ENCODE data around the gene DYRK1A.

Gene DYRK1A

GRCh38 chr21:37356706-37357105 lies 9.9 kb upstream of the DYRK1A start:
- TF ChIP-seq, protein P1, sequence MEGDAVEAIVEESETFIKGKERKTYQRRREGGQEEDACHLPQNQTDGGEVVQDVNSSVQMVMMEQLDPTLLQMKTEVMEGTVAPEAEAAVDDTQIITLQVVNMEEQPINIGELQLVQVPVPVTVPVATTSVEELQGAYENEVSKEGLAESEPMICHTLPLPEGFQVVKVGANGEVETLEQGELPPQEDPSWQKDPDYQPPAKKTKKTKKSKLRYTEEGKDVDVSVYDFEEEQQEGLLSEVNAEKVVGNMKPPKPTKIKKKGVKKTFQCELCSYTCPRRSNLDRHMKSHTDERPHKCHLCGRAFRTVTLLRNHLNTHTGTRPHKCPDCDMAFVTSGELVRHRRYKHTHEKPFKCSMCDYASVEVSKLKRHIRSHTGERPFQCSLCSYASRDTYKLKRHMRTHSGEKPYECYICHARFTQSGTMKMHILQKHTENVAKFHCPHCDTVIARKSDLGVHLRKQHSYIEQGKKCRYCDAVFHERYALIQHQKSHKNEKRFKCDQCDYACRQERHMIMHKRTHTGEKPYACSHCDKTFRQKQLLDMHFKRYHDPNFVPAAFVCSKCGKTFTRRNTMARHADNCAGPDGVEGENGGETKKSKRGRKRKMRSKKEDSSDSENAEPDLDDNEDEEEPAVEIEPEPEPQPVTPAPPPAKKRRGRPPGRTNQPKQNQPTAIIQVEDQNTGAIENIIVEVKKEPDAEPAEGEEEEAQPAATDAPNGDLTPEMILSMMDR (IDR thresholded peaks at IDR 0.05; ENCODE audit: insufficient read depth, low read length, poor library complexity, severe bottlenecking), result no peak
- no peaks in the 10 kb centered on the region for H3K27me3 ChIP-seq (replicated peaks; ENCODE audit: control insufficient read depth, insufficient read depth, low read length)
- no peak overlapping the region for H3K4me3 ChIP-seq (replicated peaks; ENCODE audit: low read depth, low read length)
- H3K36me3 ChIP-seq (ENCODE audit: control insufficient read depth, insufficient read depth, low read length), result no peaks in the 10 kb centered on the region
- no peak for DNase-seq (ENCODE audit: extremely low read depth, insufficient read length)

GRCh38 chr21:37357691-37358090 lies 8.9 kb upstream of the DYRK1A start:
- DNase-seq (ENCODE audit: extremely low read depth, insufficient read length), result no peak
- Histone ChIP-seq H3K27me3 (replicated peaks; ENCODE audit: control insufficient read depth, insufficient read depth, low read length) (no peaks in the 10 kb centered on the region), H3K36me3 (ENCODE audit: control insufficient read depth, insufficient read depth, low read length) (no peaks in the 10 kb centered on the region), H3K4me3 (replicated peaks; ENCODE audit: low read depth, low read length) (no peak overlapping the region)
- TF ChIP-seq, protein P1 (IDR thresholded peaks at IDR 0.05; ENCODE audit: insufficient read depth, low read length, poor library complexity, severe bottlenecking), result no peak

GRCh38 chr21:37358397-37358796 lies 8.2 kb upstream of the DYRK1A start:
- TF ChIP-seq, protein P1 (IDR thresholded peaks at IDR 0.05; ENCODE audit: insufficient read depth, low read length, poor library complexity, severe bottlenecking), result no peak
- no peak for DNase-seq (ENCODE audit: extremely low read depth, insufficient read length)
- no peaks in the 10 kb centered on the region for H3K36me3 ChIP-seq (ENCODE audit: control insufficient read depth, insufficient read depth, low read length)
- no peaks in the 10 kb centered on the region for H3K27me3 ChIP-seq (replicated peaks; ENCODE audit: control insufficient read depth, insufficient read depth, low read length)
- no peak overlapping the region for H3K4me3 ChIP-seq (replicated peaks; ENCODE audit: low read depth, low read length)

DNA sequence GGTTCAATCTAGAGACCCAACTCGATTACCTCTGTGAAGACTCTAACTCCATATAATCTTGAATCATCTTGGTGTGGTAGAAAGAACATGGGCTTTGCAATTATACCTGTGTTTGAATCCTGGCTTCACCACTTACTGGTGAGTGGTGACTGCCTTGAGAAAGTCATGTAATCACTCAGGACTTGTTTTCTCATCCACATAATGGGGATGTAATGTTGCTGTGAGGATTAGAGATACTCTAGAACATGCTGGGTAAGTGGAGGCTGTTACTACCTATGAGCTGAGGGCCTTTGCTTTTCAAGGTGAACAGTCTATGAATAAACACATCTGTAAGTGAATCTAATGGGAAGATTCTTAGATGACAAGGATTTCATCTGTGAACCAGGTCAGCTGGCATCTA lies 2.6 kb upstream of the DYRK1A start:
- no peak overlapping the region for H3K4me3 ChIP-seq (replicated peaks; ENCODE audit: low read depth, low read length)
- H3K27me3 ChIP-seq (replicated peaks; ENCODE audit: control insufficient read depth, insufficient read depth, low read length), result no peaks in the 10 kb centered on the region
- no peak for DNase-seq (ENCODE audit: extremely low read depth, insufficient read length)
- TF ChIP-seq, protein P1 (IDR thresholded peaks at IDR 0.05; ENCODE audit: insufficient read depth, low read length, poor library complexity, severe bottlenecking), result no peak
- no peaks in the 10 kb centered on the region for H3K36me3 ChIP-seq (ENCODE audit: control insufficient read depth, insufficient read depth, low read length)

DNA sequence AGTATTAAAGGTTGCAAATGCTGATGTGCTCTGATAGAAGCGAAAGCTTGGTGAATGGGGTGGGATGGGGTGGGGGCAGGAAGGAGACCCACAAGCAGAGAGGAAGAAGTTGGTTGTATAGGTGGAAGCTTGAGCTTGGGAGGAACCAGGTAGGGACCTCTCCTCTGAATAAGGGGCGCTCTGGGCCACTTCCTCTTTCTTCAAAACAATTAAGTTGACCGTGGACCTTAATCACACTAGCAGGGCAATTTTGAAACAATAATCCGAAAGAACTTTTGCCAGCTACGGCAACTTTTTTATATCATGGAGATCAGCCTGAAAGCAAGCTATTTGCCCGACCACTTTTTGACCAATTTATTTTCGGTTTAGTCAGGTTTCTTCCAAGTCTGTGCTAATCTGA lies 1.9 kb upstream of the DYRK1A start:
- H3K36me3 ChIP-seq (ENCODE audit: control insufficient read depth, insufficient read depth, low read length), result no peaks in the 10 kb centered on the region
- TF ChIP-seq, protein P1 (IDR thresholded peaks at IDR 0.05; ENCODE audit: insufficient read depth, low read length, poor library complexity, severe bottlenecking), result no peak
- H3K27me3 ChIP-seq (replicated peaks; ENCODE audit: control insufficient read depth, insufficient read depth, low read length), result no peaks in the 10 kb centered on the region
- DNase-seq (ENCODE audit: extremely low read depth, insufficient read length), result no peak
- H3K4me3 ChIP-seq (replicated peaks; ENCODE audit: low read depth, low read length), result no peak overlapping the region

All from GM06990 (cell line).